ENCODE measurements around the gene KRT85.
A peak's percentile ranks its signal among the peaks of the same experiment; 100 is the strongest.
"Not testable (repeated sequence)": the region's sequence is repeated elsewhere in the genome, so short reads cannot be mapped to it uniquely, and the experiment has no call there.

The KRT85 gene

GRCh38 chr12:52366738-52367485 is at the start of gene KRT85:
KRT85 (minus strand) TSS chr12:52367481; CDS start chr12:52367405, 76 bp downstream.
- DNase-seq = no peak

- no peak for DNase-seq
These were observed 49.5 kb upstream of the KRT85 start for GRCh38 chr12:52416795-52417194.

- no peak for DNase-seq
These were observed 48.8 kb upstream of the KRT85 start for GRCh38 chr12:52415870-52416750.

GRCh38 chr12:52414936-52415335 is 47.7 kb upstream of the KRT85 start:
- no peak for DNase-seq

- DNase-seq = no peak
These were observed 46.6 kb upstream of the KRT85 start for GRCh38 chr12:52413782-52414345.

- no peak for DNase-seq
These were observed 45.9 kb upstream of the KRT85 start for GRCh38 chr12:52413202-52413601.

- DNase-seq = no peak
These were observed 44.5 kb upstream of the KRT85 start for GRCh38 chr12:52411815-52412214.

GRCh38 chr12:52410589-52411248 is 43.4 kb upstream of the KRT85 start:
- DNase-seq = not testable (repeated sequence)

GRCh38 chr12:52407918-52408317 is 40.6 kb upstream of the KRT85 start:
- DNase-seq = no peak

GRCh38 chr12:52405922-52406385 is 38.7 kb upstream of the KRT85 start, which contains the start of gene KRT82:
KRT82 (minus strand) TSS chr12:52406335; CDS start chr12:52406277, 58 bp downstream.
- DNase-seq = no peak

- no peak for DNase-seq
These were observed 37.7 kb upstream of the KRT85 start for GRCh38 chr12:52404951-52405350.

- no peak for DNase-seq
These were observed 36.3 kb upstream of the KRT85 start for GRCh38 chr12:52403561-52403960.

- DNase-seq = no peak
These were observed 35.7 kb upstream of the KRT85 start for GRCh38 chr12:52402873-52403540.

GRCh38 chr12:52402377-52402776 is 35.1 kb upstream of the KRT85 start:
- no peak for DNase-seq

GRCh38 chr12:52401926-52402325 is 34.6 kb upstream of the KRT85 start:
- DNase-seq = no peak

GRCh38 chr12:52401526-52401925 is 34.2 kb upstream of the KRT85 start:
- DNase-seq = no peak

GRCh38 chr12:52400906-52401305 is 33.6 kb upstream of the KRT85 start:
- DNase-seq = no peak

GRCh38 chr12:52399756-52400155 is 32.5 kb upstream of the KRT85 start:
- no peak for DNase-seq

- no peak for DNase-seq
These were observed 30.9 kb upstream of the KRT85 start for GRCh38 chr12:52398176-52398575.

- no peak for DNase-seq
These were observed 29.4 kb upstream of the KRT85 start for GRCh38 chr12:52396656-52397055.

- peak; percentile 6 for DNase-seq
These were observed 28.6 kb upstream of the KRT85 start for GRCh38 chr12:52395761-52396434.

Data from activated CD4-positive, alpha-beta T cell treated with anti-CD3 and anti-CD28 coated beads, Interleukin-10, Interleukin-2, amounts not matched to agents 100 ng/mL and 50 ng/mL, durations not matched to agents 16 hours and 8 hours (primary cell).